HG03064 (cell line): ENCODE results near the gene ZBTB8A.
"Not testable (repeated sequence)": the region's sequence is repeated elsewhere in the genome, so short reads cannot be mapped to it uniquely, and the experiment has no call there.

Source experiments
- ATAC-seq: cut with Tn5 transposase; IDR thresholded peaks from one replicate; pipeline ENCODE4 v1.9.1; 2021; ENCODE audit warnings: low read depth; ENCODE audit not compliant: unreplicated experiment

ZBTB8A gene

GRCh38 chr1:32618673-32619221, 79.5 kb downstream of the ZBTB8A start:
- ATAC-seq, result no peak

DNA sequence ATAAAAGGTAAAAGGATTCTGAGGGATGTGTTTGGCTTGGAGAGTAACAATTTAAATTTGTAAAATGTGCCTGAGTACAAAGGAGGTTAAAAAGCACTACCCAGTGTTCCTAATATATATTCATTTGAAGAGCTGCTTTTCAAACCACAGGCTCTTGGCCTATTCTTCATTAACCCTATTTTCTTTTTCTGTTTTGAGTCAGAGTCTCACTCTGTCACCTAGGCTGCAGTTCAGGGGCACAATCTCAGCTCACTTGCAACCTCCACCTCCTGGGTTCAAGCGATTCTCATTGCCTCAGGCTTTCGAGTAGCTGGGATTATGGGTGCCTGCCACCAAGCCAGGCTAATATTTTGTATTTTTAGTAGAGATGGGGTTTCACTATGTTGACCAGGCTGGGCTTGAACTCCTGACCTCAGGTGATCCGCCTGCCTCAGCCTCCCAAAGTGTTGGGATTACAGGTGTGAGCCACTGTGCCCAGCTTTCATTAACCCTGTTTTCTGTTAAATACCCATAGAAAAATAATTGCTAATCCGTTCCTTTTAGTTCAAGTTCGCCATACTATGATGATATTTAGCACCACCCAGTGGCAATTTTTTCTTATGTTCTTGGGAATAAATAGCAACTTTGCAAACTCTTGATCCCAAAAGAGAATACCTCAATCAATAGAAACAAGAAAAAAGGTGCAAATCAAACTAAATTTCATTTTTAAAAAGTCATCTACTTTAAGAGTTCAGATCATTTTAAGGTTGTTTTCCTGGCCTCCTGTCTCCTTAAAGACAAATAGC, 80.7 kb downstream of the ZBTB8A start:
- peak; percentile 67 for ATAC-seq

DNA sequence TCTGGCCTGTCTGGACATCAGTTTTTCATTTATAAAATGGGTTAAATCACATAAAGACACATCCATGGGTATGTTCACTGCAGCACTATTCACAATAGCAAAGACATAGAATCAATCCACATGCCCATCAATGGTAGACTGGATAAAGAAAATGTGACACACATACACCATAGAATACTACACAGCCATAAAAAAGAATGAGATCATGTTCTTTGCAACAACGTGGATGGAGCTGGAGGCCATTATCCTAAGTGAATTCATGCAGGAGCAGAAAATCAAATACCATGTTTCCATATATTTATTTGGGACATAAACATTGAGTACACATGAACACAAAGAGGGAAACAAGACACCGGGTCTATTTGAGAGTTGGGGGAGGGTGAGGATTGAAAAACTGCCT, 83.0 kb downstream of the ZBTB8A start:
- no peak for ATAC-seq

GRCh38 chr1:32622806-32623681, 83.8 kb downstream of the ZBTB8A start:
- no peak for ATAC-seq

DNA sequence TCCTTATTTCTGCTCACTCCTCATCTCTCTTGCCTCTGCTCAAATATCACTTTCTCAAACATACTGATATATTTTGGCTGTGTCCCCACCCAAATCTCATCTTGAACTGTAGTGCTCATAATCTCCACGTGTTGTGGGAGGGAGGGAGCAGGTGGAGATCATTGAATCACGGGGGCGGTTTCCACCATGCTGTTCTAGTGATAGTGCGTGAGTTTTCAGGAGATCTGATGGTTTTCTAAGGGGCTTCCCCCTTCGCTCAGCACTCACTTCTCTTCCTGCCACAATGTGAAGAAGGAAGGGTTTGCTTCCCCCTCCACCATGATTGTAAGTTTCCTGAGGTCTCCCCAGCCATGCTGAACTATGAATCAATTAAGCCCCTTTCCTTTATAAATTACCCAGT, 84.5 kb downstream of the ZBTB8A start:
- no peak for ATAC-seq

DNA sequence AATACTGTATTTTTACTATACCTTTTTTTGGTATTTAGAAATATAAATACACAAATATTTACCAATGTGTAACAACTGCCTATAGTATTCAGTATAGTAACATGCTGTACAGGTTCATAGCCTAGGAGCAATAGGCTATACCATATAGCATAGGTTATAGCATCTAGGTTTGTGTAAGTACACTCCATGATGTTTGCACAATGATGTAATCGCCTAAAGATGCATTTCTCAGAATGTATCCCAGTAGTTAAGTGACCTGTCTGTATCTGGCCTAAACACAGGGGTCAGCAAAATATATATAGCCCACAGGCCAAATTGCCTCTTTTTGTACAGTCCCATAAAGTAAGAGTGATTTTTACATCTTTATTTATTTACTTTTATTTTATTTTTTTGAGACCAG, 86.9 kb downstream of the ZBTB8A start:
- ATAC-seq, result no peak

DNA sequence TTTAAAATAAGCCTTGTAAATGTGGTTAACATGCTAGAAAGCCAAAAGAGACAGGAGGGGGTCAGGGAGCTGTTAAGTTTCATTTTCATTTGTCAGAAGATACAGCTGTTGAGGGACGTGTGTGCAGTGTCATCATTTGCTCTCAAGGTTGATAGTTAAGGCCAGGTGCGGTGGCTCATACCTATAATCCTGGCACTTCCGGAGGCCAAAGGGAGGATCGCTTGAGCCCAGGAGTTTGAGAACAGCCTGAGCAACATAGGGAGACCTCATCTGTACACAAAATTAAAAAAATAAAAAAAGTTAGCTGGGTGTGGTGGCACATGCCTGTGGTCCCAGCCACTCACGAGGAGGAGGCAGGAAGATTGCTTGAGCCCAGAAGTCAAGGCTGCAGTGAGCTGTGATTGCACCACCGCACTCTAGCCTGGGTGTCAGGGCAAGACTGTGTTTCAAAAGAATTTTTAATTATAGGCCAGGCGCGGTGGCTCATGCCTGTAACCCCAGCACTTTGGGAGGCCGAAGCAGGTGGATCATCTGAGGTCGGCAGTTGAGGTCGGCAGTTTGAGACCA, 88.5 kb downstream of the ZBTB8A start:
- no peak for ATAC-seq

GRCh38 chr1:32630173-32630572, 90.9 kb downstream of the ZBTB8A start:
- not testable (repeated sequence) for ATAC-seq

GRCh38 chr1:32632829-32633228, 93.6 kb downstream of the ZBTB8A start:
- ATAC-seq, result no peak

GRCh38 chr1:32635508-32636277, 96.5 kb downstream of the ZBTB8A start:
- no peak for ATAC-seq

GRCh38 chr1:32636914-32637645, 97.9 kb downstream of the ZBTB8A start:
- ATAC-seq, result no peak

GRCh38 chr1:32639489-32640075, 100.4 kb downstream of the ZBTB8A start:
- no peak for ATAC-seq

- not testable (repeated sequence) for ATAC-seq
These were observed 103.1 kb downstream of the ZBTB8A start for GRCh38 chr1:32642292-32642827.

DNA sequence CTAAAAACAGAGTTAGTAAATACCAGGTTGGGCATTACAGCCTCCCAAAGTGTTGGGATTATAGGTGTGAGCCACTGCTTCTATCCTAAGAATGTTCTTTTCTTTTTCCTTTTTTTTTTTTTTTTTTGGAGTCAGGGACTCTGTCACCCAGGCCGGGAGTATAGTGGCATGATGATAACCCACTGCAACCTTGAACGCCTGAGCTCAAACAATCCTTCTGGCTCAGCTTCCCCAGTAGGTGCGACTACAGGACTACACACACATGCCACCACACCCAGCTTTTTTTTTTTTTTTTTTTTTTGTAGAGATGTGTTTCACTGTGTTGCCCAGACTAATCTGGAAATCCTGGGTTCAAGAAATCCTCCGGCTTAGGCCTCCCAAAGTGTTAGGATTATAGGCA, 105.2 kb downstream of the ZBTB8A start:
- no peak for ATAC-seq

- no peak for ATAC-seq
These were observed 108.3 kb downstream of the ZBTB8A start for GRCh38 chr1:32647308-32648134.

- ATAC-seq, result peak; percentile 63
These were observed 111.1 kb downstream of the ZBTB8A start, which contains the start of gene ZBTB8OS for GRCh38 chr1:32650248-32650751. Gene ZBTB8OS (minus strand): TSS chr1:32650550. CDS start chr1:32650529, 21 bp downstream.

DNA sequence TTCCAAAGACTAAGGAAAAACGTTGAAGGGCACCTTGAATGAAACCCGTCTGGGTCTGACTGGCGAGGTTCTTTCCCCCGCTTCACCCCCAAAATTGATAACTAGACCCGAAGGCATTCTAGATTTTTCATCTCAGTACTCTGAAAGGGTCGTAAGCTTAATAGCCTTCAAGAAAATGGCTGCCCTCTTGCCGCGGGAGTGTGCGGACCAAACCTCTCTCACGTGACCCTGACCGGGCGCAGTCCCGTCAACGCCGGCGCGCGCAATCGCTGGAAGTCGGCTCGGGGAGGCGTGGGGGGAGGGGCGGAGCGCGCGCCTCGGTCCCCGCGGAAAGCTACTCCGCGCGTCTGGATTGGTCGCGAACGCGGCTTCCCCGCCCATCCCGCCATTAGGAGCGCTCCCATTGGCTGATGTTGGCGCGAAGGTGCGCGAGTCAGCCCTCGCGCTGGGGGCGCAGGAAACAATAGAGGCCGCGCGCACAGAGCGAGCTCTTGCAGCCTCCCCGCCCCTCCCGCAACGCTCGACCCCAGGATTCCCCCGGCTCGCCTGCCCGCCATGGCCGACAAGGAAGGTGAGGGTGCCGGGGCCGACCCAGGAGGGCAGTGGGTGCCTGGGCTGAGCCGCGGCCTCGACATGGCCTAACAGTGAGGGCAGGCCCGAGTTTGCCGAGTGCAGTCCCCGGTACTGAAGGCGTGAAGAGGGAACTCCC, 111.7 kb downstream of the ZBTB8A start, which contains the start of gene RBBP4:
RBBP4 (plus strand) TSS at position 457 of the 709 bp plus-strand sequence; CDS start at position 556, 99 bp downstream.
- peak; percentile 62 for ATAC-seq
